H1 (cell line): ENCODE measurements around the gene MAGIX. TPM values are rescaled to one million over a fixed set of nuclear protein-coding genes. Genes with fewer than 3 reads are reported as not detected.

Source experiments
- CTCF ChIA-PET: fragments of 300-600 bp; sonication (Branson Sonifier 250); formaldehyde crosslinking; loops from one replicate; lab custom pipeline; 2021; ENCODE audit not compliant: partially characterized antibody; lab: Charles Lee
- POLR2A ChIA-PET: fragments of 300-600 bp; sonication (Branson Sonifier 250); formaldehyde crosslinking; loops from one replicate; lab custom pipeline; 2021; ENCODE audit warnings: inconsistent platforms; ENCODE audit not compliant: partially characterized antibody; lab: Charles Lee
- DNase-seq, 2 experiments: peaks; one replicate each; pipeline versions ENCODE4 v3.0.0 to v3.0.0-alpha.2; 2010 to 2022; ENCODE audit warnings: low spot score in 2 of 2, low read depth in 1 of 2, mixed read lengths in 1 of 2
- FAIRE-seq: peaks from 2 replicates; lab custom pipeline; 2011; peaks lifted over from hg19 to GRCh38; lab: Jason Lieb, UNC
- H2AFZ ChIP-seq: 2 replicates; pipeline ENCODE4 v1.8.1; 2012; ENCODE audit warnings: low read length, inconsistent platforms
- H2AK5ac ChIP-seq: 2 replicates; pipeline ENCODE4 v1.6.1; 2013; ENCODE audit warnings: low read depth, low read length
- H2BK120ac ChIP-seq: replicated peaks from 2 replicates; pipeline ENCODE3; 2013; ENCODE audit warnings: low read depth, low read length, inconsistent platforms
- H2BK12ac ChIP-seq: 2 replicates; pipeline ENCODE4 v1.6.1; 2013; ENCODE audit warnings: low read depth, low read length
- H2BK15ac ChIP-seq: 2 replicates; pipeline ENCODE4 v1.6.1; 2013; ENCODE audit warnings: low read length
- H2BK20ac ChIP-seq: 2 replicates; pipeline ENCODE4 v1.6.1; 2013; ENCODE audit warnings: low read length
- H2BK5ac ChIP-seq: 2 replicates; pipeline ENCODE4 v1.6.1; 2013; ENCODE audit warnings: low read depth, low read length
- H3K14ac ChIP-seq: 2 replicates; pipeline ENCODE4 v1.6.1; 2013; ENCODE audit warnings: inconsistent platforms; ENCODE audit not compliant: insufficient read length
- H3K18ac ChIP-seq: 2 replicates; pipeline ENCODE4 v1.6.1; 2013; ENCODE audit warnings: low read length; ENCODE audit errors: extremely low read depth
- H3K23ac ChIP-seq: 2 replicates; pipeline ENCODE4 v1.6.1; 2013; ENCODE audit warnings: inconsistent platforms; ENCODE audit not compliant: insufficient read length
- H3K23me2 ChIP-seq: 2 replicates; pipeline ENCODE4 v1.6.1; 2013; ENCODE audit warnings: low read depth, low read length
- H3K27ac ChIP-seq: 2 replicates; pipeline ENCODE4 v1.6.1; 2011; ENCODE audit warnings: low read depth, low read length, inconsistent platforms
- H3K27me3 ChIP-seq, 4 experiments: replicated peaks in 1 of 4; 1 replicate in 1 of 4; 2 replicates in 3 of 4; pipeline versions ENCODE4 v1.6.1 to v1.8.1; 2011 to 2013; ENCODE audit warnings: low read length in 3 of 4, mild to moderate bottlenecking in 3 of 4, inconsistent platforms in 2 of 4, mixed read lengths in 2 of 4, moderate library complexity in 1 of 4; ENCODE audit not compliant: control insufficient read depth in 3 of 4, insufficient read depth in 3 of 4; ENCODE audit errors: extremely low read depth in 1 of 4
- H3K36me3 ChIP-seq, 4 experiments: 2 replicates each; pipeline versions ENCODE4 v1.6.1 to v1.8.1; 2011 to 2013; ENCODE audit warnings: mild to moderate bottlenecking in 4 of 4, low read length in 3 of 4, moderate library complexity in 2 of 4, control low read depth in 1 of 4, inconsistent platforms in 1 of 4; ENCODE audit not compliant: insufficient read depth in 4 of 4, control insufficient read depth in 2 of 4
- H3K4ac ChIP-seq: replicated peaks from 2 replicates; pipeline ENCODE3; 2013; ENCODE audit warnings: low read length, low read depth, mixed read lengths, inconsistent platforms; ENCODE audit not compliant: insufficient read length
- H3K4me1 ChIP-seq, 4 experiments: replicated peaks in 1 of 4; 1 replicate in 1 of 4; 2 replicates in 3 of 4; pipeline versions ENCODE4 v1.6.1 to v1.8.1; 2011 to 2013; ENCODE audit warnings: low read length in 3 of 4, inconsistent platforms in 2 of 4, mixed read lengths in 1 of 4; ENCODE audit not compliant: insufficient read depth in 4 of 4, control insufficient read depth in 3 of 4
- H3K4me2 ChIP-seq, 2 experiments: 2 replicates each; pipeline versions ENCODE4 v1.6.1 to v1.8.1; 2011 to 2013; ENCODE audit warnings: low read depth in 2 of 2, low read length in 2 of 2, control low read depth in 1 of 2, inconsistent platforms in 1 of 2, mild to moderate bottlenecking in 1 of 2; ENCODE audit not compliant: insufficient read depth in 1 of 2
- H3K4me3 ChIP-seq, 4 experiments: fragments of 200-600, 300-600 bp in 1 of 4; sonication (generic), shearing (Covaris generic), sonication (Bioruptor Twin) in 1 of 4; 2 replicates each; pipeline versions ENCODE4 v1.5.1 to v1.8.1; 2011 to 2016; ENCODE audit warnings: low read length in 4 of 4, low read depth in 3 of 4, control low read depth in 2 of 4, inconsistent platforms in 2 of 4, mild to moderate bottlenecking in 2 of 4, mixed read lengths in 1 of 4, moderate library complexity in 1 of 4; ENCODE audit not compliant: insufficient read depth in 2 of 4; ENCODE audit errors: extremely low read depth in 1 of 4
- H3K56ac ChIP-seq: replicated peaks from 2 replicates; pipeline ENCODE3; 2013; ENCODE audit warnings: low read depth, mild to moderate bottlenecking, mixed read lengths, low read length, inconsistent platforms; ENCODE audit not compliant: insufficient read length
- H3K79me1 ChIP-seq: 2 replicates; pipeline ENCODE4 v1.6.1; 2013; ENCODE audit warnings: low read depth, low read length, control low read depth
- H3K79me2 ChIP-seq, 2 experiments: 2 replicates each; pipeline versions ENCODE4 v1.6.1 to v1.8.1; 2012 to 2013; ENCODE audit warnings: low read length in 2 of 2, mild to moderate bottlenecking in 2 of 2, inconsistent platforms in 1 of 2; ENCODE audit not compliant: insufficient read depth in 2 of 2, control insufficient read depth in 1 of 2
- H3K9ac ChIP-seq, 4 experiments: replicated peaks in 1 of 4; 1 replicate in 1 of 4; 2 replicates in 3 of 4; pipeline versions ENCODE4 v1.6.1 to v1.8.1; 2011 to 2013; ENCODE audit warnings: low read depth in 3 of 4, low read length in 3 of 4, control low read depth in 2 of 4, mild to moderate bottlenecking in 2 of 4, moderate library complexity in 2 of 4, inconsistent platforms in 1 of 4; ENCODE audit errors: extremely low read depth in 1 of 4
- H3K9me3 ChIP-seq, 2 experiments: 2 replicates each; pipeline versions ENCODE4 v1.6.1 to v1.8.1; 2012 to 2013; ENCODE audit warnings: mild to moderate bottlenecking in 2 of 2, moderate library complexity in 2 of 2, control low read depth in 1 of 2, inconsistent platforms in 1 of 2, low read depth in 1 of 2, low read length in 1 of 2, mixed read lengths in 1 of 2; ENCODE audit not compliant: insufficient read depth in 2 of 2
- H4K20me1 ChIP-seq, 2 experiments: replicated peaks in 1 of 2; 2 replicates each; pipeline versions ENCODE3 to v1.8.1; 2011 to 2013; ENCODE audit warnings: inconsistent platforms in 2 of 2, low read length in 2 of 2, mild to moderate bottlenecking in 1 of 2; ENCODE audit not compliant: insufficient read depth in 2 of 2, control insufficient read depth in 1 of 2
- H4K5ac ChIP-seq: 2 replicates; pipeline ENCODE4 v1.6.1; 2013; ENCODE audit warnings: low read length, low read depth, mixed read lengths, inconsistent platforms; ENCODE audit not compliant: insufficient read length
- H4K8ac ChIP-seq: 2 replicates; pipeline ENCODE4 v1.8.0; 2013; ENCODE audit warnings: mild to moderate bottlenecking, moderate library complexity, low read length, inconsistent platforms; ENCODE audit not compliant: insufficient read depth; ENCODE audit errors: extremely low read depth
- H4K91ac ChIP-seq: replicated peaks from 2 replicates; pipeline ENCODE3; 2013; ENCODE audit warnings: low read length, mixed read lengths, inconsistent platforms; ENCODE audit not compliant: insufficient read length
- CEBPB ChIP-seq: IDR thresholded peaks from 2 replicates; pipeline ENCODE4 v1.6.1; 2012; ENCODE audit warnings: low read depth, low read length
- EGR1 ChIP-seq: IDR thresholded peaks from 2 replicates; pipeline ENCODE4 v1.6.1; 2011; ENCODE audit warnings: low read depth, low read length, borderline replicate concordance
- EP300 ChIP-seq, 2 experiments: IDR thresholded peaks; 1 replicate in 1 of 2; 2 replicates in 1 of 2; pipeline ENCODE4 v1.6.1; 2011 to 2012; ENCODE audit warnings: low read depth in 2 of 2, low read length in 2 of 2, mild to moderate bottlenecking in 2 of 2, borderline replicate concordance in 1 of 2, inconsistent platforms in 1 of 2, moderate library complexity in 1 of 2
- EZH2 ChIP-seq: fragments of 200-600 bp; sonication (generic); IDR thresholded peaks from 2 replicates; pipeline ENCODE4 v1.7.1; 2012; ENCODE audit warnings: low read depth, mild to moderate bottlenecking, moderate library complexity, low read length, inconsistent platforms; ENCODE audit not compliant: severe bottlenecking
- POLR2AphosphoS5 ChIP-seq: IDR thresholded peaks from 2 replicates; pipeline ENCODE4 v1.6.1; 2011; ENCODE audit warnings: low read depth, low read length
- SP2 ChIP-seq: IDR thresholded peaks from 2 replicates; pipeline ENCODE4 v1.6.1; 2012; ENCODE audit warnings: mild to moderate bottlenecking, low read length, inconsistent platforms
- SP4 ChIP-seq: IDR thresholded peaks from 2 replicates; pipeline ENCODE4 v1.6.1; 2012; ENCODE audit warnings: low read length, inconsistent platforms
- WGBS, 2 experiments: shearing (Covaris generic) in 1 of 2; methylation state at CpG; one replicate each; pipeline versions ENCODE4 v1.1.6 to v1.1.7; 2013 to 2015; ENCODE audit warnings: low lambda C conversion rate in 2 of 2, mixed read lengths in 2 of 2, inconsistent platforms in 1 of 2, low coverage in 1 of 2, missing lambda C conversion rate in 1 of 2; ENCODE audit not compliant: insufficient replicate concordance in 2 of 2, insufficient coverage in 1 of 2, insufficient read length in 1 of 2; ENCODE audit errors: extremely low coverage in 1 of 2, missing lambda C conversion rate in 1 of 2; 5-methylcytosine and 5-hydroxymethylcytosine counted together
- polyA plus RNA-seq, 7 experiments: library from polyadenylated mRNA; depleted of rRNA in 3 of 7; stranded (reverse) in 5 of 7; unstranded in 2 of 7; fragments of >200 nt in 5 of 7; fragments of 200-250 nt in 2 of 7; gene quantifications; 1 replicate in 5 of 7; 2 replicates in 1 of 7; 4 replicates in 1 of 7; pipeline versions ENCODE4 v1.2.1 to v1.2.3, GENCODE V29; 2011 to 2013; ENCODE audit warnings: missing spikeins in 2 of 7, mixed read lengths in 2 of 7
- total RNA-seq: library from RNA; stranded (reverse); fragmentation: NEBNext Ultra II Directional; extraction: Animal tissue kit (Norgen Biotek cat#: 25700); gene quantifications from 2 replicates; pipeline ENCODE4 v1.2.1, GENCODE V29; 2021

The MAGIX gene
- total and polyA plus RNA-seq, 2 of the 8 experiments (the other 6 are each of a cell fraction or from before 2014, with no cell fraction given): 0.37 to 1.1 TPM

- Histone ChIP-seq H2BK120ac (no peak overlapping the region), H2AK5ac (no peak overlapping the region), H4K8ac (no peak overlapping the region), H3K9me3 (no peaks in the 10 kb centered on the region), H2BK20ac (no peak overlapping the region), H3K79me2 (no peaks in the 10 kb centered on the region), H2BK15ac (no peak overlapping the region), H2BK12ac (no peak overlapping the region), H3K23me2 (no peaks in the 10 kb centered on the region), H3K4me1 (peaks cover 0 to 6% (median 0%) of the 10 kb centered on the region in 4 experiments; a peak in 1 of 7 replicates), H3K14ac (no peak overlapping the region), H3K36me3 (peaks cover 0 to 16% (median 6%) of the 10 kb centered on the region in 4 experiments; a peak in 5 of 8 replicates), H4K20me1 (peaks cover 0 to 5% of the 10 kb centered on the region in 2 experiments), H3K56ac (no peak overlapping the region), H3K23ac (no peak overlapping the region), H3K18ac (no peak overlapping the region), H3K79me1 (no peaks in the 10 kb centered on the region), H3K4me2 (no peak overlapping the region), H3K4me3 (no peak overlapping the region), H3K27ac (no peak overlapping the region), H3K9ac (no peak overlapping the region), H3K4ac (no peak overlapping the region), H2AFZ (no peak overlapping the region), H4K91ac (no peak overlapping the region), H4K5ac (no peak overlapping the region), H3K27me3 (no peaks in the 10 kb centered on the region), H2BK5ac (no peak overlapping the region)
- WGBS, 2 experiments: 90% methylated on average over 2 of the region's 2 CpGs; no CpG with 5 or more reads in 1 of the 2 experiments
- TF ChIP-seq SP4 (no peak), EZH2 (no peak), CEBPB (no peak), SP2 (no peak), POLR2AphosphoS5 (no peak), EP300 (IDR thresholded peaks at IDR 0.05; ENCODE audit: borderline replicate concordance in 1 of 2, low read depth in 2 of 2, low read length in 2 of 2) (no peak), EGR1 (no peak)
- DNase-seq (no peak), FAIRE-seq (no peak)
- ChIA-PET CTCF (no interaction called here), POLR2A (interaction anchor here (1.1 kb wide), 1 partner anchor 10 kb away, joined by 3 read pairs; no protein-coding TSS in a partner anchor)
Observed at GRCh38 chrX:49179358-49179757, 16.8 kb downstream of the MAGIX start.
